ENCODE results near the gene TRPC4.
"Not testable (repeated sequence)": the region's sequence is repeated elsewhere in the genome, so short reads cannot be mapped to it uniquely, and the experiment has no call there.

Gene TRPC4

DNA sequence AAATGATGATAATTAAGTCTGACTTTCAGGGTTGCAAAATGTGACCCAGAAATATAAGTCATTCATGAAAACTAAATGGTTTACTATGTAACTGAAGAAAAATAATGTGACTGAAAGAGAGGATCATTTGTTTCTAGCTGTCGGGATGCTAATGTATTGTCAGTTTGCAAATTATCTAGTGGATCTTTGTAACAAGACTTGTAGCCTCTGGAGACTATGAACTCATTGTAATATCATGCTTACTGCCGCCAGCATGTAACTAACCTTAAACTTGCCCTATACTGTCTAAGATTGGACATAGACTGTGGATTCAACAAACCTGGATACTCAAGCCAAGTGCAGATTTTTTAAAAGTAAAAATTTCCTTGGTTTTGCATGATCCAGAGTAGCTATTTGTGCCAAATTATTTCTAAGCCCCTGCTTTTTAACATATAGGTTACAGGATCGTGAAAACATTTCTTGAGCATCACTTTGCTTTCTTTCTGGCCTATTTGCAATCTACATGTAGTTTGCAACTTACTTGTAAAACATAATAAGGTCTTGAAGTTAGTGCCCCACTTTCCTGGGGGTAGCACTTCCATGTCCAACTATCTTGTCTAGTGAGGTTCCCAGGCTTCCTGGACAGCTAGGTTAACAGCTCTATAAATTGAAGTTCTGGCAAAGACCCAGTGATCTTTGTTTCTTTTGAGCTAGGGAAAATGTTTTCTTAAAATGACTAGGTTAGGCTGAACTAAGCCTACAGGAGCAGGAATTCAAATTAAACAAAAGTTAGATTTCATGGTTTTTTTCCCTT is 267.7 kb downstream of the TRPC4 start:
- no peak for DNase-seq (ENCODE audit: low read depth)

DNA sequence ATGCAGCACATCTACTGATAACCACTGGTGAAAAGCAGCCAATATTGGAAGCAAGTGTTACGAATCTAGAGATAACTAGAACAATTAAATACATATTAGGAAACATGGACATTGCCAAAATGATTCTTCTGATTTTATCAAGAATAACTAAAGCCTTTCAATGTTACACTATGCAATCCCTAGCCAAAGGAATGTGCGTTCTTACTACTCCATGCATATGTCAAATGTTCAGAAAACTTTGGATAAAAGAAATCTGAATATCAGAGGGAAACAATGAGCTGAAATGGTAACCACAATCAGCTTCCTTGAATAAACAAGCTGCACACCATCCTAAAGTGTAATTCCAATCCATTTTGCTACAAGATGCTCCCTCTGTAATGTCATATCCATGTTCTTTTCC is 270.1 kb downstream of the TRPC4 start:
- DNase-seq (ENCODE audit: low read depth) = no peak

DNA sequence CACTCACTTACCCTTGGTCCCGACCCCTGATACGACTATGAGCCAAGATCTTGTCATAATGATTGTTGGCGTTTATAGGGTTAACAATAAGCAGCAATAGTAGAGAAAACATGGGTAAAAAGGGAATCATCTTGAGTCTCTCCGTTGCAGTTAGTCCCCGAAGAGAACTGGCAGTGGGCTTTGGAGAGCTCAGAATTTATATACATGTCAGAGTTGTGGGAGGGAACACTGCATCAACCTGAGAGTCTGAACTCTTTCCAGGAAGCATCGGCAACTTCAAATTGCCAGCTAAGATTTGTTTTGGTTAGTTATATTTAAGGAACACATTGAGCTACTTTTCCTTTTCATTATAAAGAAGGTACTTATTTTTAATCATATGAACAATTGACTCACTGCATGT is 271.0 kb downstream of the TRPC4 start, which contains the start of gene POSTN:
POSTN (minus strand) TSS at position 172 of the 400 bp plus-strand sequence; CDS start at position 130, 42 bp downstream.
- DNase-seq (ENCODE audit: low read depth) = no peak

DNA sequence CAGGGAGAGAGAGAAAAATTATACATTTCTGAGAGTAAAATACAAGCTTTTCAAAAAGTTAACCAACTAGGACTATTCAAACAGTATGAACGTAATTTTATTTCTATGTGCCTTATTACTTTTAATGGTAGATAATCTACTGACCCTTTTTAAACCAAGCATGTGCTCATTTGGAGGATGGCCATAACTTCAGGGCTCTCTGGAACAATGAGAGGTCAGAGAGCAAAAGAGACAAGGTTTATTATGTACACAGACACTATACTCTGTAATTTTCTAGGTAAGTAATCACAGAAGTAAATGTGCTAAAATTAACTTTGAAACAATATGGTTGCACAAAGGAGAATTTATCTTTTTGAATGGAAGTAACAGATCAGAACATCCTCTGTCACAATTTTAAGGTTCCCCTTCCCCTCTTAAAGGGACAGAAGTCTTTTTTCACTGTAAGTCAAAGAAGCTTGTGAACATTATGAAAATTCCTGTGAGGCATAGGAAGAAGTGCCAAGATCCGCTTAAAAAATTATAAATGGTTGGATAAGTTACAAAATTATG is 272.0 kb downstream of the TRPC4 start:
- DNase-seq (ENCODE audit: low read depth) = no peak

DNA sequence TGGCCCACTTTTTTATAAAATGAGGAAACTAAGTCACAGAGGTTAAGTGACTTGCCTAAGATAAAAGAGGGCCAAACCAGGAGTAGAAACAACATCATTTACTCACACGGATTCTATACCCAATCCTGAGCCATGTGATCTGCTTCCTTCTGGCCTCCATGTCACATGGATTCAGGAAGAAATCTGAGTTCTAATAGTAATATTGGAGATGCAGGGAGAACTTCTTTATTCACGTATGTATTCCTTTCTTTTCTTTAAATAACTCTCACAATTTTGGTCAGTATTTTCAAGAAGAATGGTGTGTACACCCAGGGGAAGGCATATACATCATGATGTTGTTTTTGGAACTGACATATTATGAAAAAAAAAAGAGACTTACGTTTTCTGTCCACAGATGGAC is 272.8 kb downstream of the TRPC4 start:
- no peak for DNase-seq (ENCODE audit: low read depth)

DNA sequence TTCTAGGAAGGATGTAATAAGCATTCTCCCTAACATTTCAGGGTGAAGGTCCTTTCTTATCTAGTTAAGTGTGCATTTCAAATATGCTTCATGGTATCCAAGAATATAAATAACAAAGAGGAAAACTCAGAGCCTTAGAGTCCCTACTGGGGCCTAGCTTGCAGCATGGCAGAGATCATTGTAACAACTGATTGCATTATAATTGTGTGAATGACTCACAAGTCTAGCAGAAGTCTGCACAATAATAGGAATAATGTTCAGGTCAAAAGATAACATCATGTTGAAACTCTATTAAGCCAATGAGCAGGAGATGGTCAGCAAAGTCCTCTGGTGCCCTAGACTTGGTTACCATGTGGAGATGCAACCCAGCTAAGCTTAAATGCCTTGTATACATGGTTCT is 274.4 kb downstream of the TRPC4 start:
- DNase-seq (ENCODE audit: low read depth) = no peak

DNA sequence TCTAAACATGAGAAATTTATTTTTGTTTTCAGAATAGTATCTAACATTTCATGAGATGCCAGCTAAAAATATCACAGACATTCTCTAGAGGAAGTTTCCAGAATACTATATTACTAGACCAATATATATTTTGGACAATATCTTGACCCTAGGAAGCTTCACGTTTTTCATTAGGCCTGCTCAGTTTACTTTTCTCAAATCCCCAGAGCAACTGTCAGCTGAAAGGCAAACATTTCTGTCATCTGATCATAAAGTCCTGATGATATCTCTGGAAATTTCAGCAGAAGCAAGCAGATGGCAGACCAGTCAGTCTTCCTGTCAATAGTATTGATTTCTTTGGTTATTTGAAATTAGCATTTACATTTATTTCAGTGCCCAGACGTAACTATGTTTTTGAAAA is 275.0 kb downstream of the TRPC4 start:
- DNase-seq (ENCODE audit: low read depth) = no peak

DNA sequence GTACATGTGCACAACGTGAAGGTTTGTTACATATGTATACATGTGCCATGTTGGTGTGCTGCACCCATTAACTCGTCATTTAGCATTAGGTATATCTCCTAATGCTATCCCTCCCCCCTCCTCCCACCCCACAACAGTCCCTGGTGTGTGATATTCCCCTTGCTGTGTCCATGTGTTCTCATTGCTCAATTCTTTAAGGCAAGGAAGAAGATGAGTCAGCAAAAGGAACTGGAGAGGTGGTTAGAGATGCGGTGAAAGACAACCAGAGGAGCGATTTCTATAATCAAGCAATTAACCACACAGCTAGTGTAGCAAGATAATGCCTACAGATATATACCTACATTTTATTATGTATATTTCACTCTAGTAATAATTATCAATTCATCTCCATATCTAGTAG is 280.2 kb downstream of the TRPC4 start:
- DNase-seq (ENCODE audit: low read depth) = not testable (repeated sequence)

DNA sequence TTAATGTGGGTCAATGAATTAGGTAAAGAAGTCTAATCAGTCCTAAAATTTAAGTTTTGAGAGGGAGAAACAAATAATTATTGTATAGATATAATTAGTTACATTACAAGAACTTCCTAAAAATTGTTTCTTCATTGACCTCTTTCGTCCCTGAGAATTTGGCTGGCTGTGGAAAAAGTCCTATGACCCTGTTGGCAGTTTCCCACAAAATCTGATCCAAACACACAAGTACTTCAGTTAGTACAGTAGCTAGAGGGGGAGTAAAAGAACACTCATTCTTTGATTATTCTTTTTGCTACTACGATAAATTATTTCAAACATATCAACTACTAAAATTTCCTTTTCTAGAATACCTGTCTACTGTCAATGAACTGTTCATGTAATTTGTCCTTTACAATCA is 282.3 kb downstream of the TRPC4 start:
- no peak for DNase-seq (ENCODE audit: low read depth)
